Stimulated activated CD4-positive, alpha-beta T cell treated with anti-CD3 and anti-CD28 coated beads, Interleukin-1b, Interleukin-23, amount 100 ng/mL, for 4 hours (primary cell): ENCODE measurements around the gene SLCO4C1.
"Not testable (repeated sequence)": the region's sequence is repeated elsewhere in the genome, so short reads cannot be mapped to it uniquely, and the experiment has no call there.

Experiments used
- DNase-seq, 2 donors: peaks; one replicate each; pipeline ENCODE4 v3.0.0-alpha.2; 2020; ENCODE audit warnings: low read depth in 2 of 2

Gene SLCO4C1, protein sequence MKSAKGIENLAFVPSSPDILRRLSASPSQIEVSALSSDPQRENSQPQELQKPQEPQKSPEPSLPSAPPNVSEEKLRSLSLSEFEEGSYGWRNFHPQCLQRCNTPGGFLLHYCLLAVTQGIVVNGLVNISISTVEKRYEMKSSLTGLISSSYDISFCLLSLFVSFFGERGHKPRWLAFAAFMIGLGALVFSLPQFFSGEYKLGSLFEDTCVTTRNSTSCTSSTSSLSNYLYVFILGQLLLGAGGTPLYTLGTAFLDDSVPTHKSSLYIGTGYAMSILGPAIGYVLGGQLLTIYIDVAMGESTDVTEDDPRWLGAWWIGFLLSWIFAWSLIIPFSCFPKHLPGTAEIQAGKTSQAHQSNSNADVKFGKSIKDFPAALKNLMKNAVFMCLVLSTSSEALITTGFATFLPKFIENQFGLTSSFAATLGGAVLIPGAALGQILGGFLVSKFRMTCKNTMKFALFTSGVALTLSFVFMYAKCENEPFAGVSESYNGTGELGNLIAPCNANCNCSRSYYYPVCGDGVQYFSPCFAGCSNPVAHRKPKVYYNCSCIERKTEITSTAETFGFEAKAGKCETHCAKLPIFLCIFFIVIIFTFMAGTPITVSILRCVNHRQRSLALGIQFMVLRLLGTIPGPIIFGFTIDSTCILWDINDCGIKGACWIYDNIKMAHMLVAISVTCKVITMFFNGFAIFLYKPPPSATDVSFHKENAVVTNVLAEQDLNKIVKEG

DNA sequence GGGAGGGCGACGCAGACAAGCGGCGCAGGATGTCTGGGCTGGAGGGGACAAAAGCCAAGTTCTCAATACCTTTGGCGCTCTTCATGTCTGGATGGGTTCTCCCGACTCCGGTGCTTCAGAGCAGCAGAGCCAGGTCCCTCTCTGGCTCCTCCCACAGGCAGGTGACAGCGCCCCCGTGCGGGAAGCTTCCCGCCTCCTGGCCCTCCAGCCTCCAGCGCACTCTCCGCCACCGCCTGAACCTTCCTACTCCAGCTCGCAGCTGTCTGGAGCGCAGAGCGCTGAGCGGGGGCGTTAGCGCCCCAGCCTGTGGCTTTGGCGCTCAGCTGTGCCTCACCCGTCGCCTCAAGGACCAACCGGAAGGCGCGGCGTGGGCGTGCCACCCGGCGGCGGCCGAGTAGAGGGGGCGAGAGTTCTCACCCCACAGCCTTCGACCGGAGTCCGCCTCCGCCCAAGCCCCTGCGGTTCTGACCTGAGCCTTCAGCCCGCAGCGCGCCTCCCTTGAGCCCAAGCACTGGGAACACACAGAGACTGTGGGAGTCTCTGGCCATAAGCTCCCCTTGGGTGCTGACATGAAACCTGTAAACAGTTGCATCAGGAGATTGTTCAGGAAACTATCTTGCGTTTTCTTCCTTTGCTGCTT, at the start of gene SLCO4C1:
Gene SLCO4C1, minus strand, starts transcription at position 107 of the 640 bp plus-strand sequence. Its CDS starts 22 bp downstream, at position 85.
- DNase-seq, result peak; percentile 58 to 64

GRCh38 chr5:102341681-102342288, 45.7 kb upstream of the SLCO4C1 start:
- DNase-seq, result no peak

DNA sequence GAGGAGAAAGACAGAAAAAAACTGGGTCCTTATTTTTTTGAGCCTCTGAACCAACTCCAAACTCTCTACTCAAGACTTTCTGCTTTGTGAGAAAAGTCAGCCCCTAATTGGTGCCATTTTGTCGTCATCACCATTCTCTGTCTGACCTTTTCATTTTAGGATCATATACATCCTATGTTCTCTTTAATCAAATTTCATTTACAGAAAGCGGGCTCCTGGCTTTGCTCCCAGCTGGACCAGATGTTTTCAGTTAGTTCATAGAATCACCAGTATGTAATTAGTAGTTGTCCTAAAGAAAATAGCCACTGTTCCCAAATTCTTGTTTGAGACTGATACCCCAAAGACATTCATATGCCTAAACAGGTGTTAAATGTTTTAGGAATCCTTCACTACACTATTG, 28.6 kb upstream of the SLCO4C1 start:
- DNase-seq, result no peak

GRCh38 chr5:102318801-102319200, 22.7 kb upstream of the SLCO4C1 start:
- DNase-seq, result not testable (repeated sequence)

GRCh38 chr5:102314328-102314727, 18.2 kb upstream of the SLCO4C1 start:
- DNase-seq, result no peak

DNA sequence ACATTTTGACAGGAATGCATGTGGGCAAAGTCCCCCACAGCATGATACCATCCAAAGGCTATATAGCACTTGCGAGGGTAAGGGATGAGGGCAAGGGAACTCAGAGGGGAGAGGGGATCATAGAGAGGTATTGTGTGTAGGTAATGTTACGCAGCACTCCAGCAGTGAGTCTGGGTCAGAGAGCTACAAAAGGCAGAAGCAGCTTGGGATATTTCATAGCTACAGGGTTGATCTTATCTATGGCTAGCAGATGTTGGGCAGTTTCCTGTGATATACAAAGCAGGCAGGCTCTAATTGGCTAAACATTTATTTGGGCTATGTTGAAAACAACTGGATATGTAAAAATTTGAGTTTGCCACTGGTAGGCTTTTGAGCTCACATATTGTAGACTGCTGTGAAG, 17.8 kb upstream of the SLCO4C1 start:
- no peak for DNase-seq

- DNase-seq, result no peak
Measured at GRCh38 chr5:102312586-102313370, 16.7 kb upstream of the SLCO4C1 start.

DNA sequence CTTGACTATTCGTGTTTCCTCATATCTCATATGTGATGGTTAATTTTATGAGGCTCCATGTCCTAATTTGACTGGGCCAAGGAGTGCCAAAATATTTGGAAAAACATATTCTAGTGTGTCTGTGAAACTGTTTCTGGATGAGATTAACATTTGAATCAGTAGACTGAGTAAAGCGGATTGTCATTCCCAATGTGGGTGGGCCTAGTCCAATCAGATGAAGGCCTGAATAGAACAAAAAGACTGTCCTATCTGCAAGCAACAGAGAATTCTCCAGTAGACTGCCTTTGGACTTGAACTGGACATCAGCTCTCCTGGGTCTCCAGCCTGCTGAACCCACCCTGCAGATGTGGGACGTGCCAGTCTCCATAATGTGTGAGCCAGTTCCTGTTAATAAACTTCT, 13.5 kb upstream of the SLCO4C1 start:
- no peak for DNase-seq

DNA sequence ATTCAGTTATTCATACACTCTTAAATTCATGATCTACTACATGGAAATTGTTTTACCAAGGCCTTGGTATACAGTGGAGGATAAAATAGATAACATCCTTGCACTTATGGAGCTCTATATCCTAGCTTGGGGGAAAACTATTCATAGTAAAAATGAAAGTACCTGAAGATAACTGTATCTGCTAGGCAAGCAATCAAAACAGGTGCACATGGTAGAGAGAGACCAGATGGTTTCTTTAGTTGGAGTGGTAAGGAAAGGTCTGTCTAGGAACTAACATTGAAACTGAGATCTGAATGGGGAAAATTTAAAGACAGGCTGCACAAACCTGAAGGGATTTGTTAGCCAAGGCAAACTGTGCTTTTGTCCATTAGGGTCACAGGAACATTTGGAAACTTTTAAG, 11.1 kb upstream of the SLCO4C1 start:
- DNase-seq, result no peak

GRCh38 chr5:102306121-102306520, 10.0 kb upstream of the SLCO4C1 start:
- DNase-seq, result no peak

DNA sequence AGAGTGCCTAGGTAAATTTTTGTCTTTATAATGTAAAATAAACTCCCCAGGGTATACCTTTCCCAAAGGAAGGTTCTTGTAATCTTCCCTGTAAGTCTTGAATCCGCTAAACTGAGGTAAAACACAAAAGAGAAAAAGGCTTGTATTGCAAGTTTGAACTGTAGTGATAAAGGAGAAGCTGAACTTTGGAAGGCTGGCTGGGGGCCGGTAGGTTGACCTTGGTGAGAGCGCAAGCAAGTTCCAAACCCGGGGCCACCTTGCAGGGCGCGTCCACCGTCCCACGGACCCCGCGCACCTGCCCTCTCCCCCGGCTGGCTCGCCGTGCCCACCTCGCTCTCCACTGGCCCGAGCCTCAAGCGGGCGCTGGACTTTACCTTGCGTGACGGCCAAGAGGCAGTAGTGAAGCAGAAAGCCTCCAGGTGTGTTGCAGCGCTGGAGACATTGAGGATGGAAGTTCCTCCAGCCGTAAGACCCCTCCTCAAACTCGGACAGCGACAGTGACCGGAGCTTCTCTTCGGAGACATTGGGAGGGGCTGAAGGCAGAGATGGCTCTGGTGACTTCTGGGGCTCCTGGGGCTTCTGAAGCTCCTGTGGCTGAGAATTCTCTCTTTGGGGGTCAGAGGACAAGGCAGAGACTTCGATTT, 428 bp downstream of the SLCO4C1 start:
- no peak for DNase-seq

DNA sequence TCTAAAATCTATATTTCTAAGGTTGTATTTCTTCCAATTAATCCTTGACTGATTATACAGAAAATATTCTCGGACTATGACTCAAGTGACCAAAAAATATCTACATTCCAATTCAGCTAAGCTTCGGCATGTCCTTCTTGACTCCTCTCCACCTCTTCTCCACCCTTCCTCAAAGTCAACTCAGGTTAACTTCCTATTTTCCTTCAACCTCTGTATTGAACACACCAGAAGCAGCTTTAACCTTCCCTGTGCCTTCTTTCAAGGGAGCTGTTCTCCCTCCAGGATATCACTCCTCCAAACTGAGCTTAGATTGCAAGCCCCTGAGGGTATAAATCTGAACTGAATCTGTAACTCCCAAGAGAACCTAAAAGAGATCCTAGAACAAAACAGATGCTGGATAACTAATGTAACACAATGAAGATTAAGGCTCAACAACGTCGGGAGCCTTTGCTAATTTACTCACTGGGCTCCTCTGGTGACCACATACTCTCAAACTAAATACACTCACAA, 1.1 kb downstream of the SLCO4C1 start:
- no peak for DNase-seq

DNA sequence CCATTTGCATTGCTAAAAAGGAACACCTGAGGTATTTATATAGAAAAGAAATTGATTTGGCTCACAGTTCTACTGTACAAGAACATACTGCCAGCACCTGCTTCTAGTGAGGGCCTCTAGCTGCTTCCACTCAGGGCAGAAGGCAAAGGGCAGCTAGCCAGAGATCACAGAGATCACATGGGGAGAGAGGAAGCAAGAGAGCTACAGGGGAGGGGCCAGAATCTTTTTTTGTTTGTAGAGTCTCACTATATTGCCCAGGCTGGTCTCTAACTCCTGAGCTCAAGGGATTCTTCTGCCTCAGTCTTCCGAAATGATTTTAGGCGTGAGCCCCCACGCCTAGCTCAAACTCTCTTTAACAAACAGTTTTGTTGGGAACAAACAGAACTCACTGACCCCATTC, 6.1 kb downstream of the SLCO4C1 start:
- DNase-seq, result no peak

DNA sequence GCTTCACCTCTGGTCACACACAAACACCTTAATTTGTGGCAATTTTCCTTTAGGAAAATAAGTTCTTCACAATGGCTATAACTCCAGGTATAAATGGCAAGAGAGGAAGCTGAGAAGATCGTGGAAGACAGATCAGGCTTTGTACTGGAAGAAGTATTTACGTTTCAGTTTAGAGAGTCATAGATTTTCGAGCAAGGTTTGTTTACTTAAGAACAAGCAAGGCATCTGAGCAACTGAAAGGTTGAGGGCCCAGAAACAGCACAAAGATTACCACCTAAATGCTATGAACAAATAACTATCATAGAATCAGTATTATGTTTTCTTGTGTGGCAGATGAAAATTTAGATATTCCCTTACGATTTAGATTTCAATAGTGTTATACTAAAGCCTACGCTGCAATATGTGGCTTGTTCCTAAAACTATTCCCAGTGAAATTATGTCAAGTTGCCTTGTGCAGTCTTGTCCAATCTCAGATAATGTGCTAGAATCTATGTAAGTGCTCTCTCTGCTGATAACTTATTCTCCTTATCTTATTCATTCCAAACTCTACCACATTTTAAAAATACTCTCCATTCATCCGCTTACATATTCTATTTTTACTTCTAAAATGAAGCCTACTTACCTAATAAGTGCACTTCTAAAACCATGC, 6.7 kb downstream of the SLCO4C1 start:
- no peak for DNase-seq

- DNase-seq, result no peak
Measured at GRCh38 chr5:102288630-102289029, 7.5 kb downstream of the SLCO4C1 start.

- no peak for DNase-seq
Measured at GRCh38 chr5:102286476-102286875, 9.6 kb downstream of the SLCO4C1 start.

- no peak for DNase-seq
Measured at GRCh38 chr5:102283102-102283797, 12.8 kb downstream of the SLCO4C1 start.

GRCh38 chr5:102279711-102280110, 16.4 kb downstream of the SLCO4C1 start:
- no peak for DNase-seq

DNA sequence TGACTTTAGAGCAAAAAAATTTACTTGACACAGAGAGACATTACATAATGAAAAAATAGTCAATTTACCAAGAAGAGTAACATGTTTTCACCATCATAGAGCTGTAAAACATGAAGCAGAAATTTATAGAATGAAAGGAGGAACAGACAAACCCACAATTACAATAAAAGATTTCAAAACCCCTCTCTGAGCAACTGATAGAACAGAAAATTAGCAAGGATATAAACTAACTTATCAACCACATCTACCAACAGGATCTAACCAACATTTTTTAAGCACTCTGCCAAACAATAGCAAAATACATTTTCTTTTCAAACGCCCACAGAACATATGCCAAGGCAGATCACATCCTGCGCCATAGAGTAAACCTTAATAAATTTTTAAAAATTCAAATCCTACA, 17.9 kb downstream of the SLCO4C1 start:
- no peak for DNase-seq

DNA sequence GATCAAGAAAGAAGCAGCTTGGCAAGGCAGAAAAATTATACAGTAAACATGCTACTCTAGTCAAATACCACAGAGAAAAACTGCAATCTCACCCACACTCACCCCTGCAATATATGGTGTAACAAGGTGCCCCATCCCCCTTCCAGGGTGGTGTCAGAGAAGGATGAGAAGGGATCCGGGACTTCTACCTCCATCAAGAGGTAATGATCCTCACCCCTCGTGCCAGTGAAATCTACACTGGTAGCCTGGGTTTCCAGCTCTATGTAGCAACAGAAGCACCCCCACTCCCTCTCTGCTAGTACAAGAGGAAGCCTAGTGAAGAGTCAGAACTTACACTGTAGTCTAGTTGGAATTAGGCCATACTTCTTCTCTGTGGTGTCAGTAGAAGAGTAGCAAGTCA, 18.9 kb downstream of the SLCO4C1 start:
- no peak for DNase-seq
